ENCODE measurements around the gene RCBTB1. TPM values are rescaled to one million over a fixed set of nuclear protein-coding genes. Genes with fewer than 3 reads are reported as not detected.

Gene RCBTB1
- total RNA-seq, 2 experiments from 2014 or later: 17.6 to 19.5 TPM

Other genes starting within 250 kb of the RCBTB1 start
- gene CAB39L, start 141.5 kb downstream of the RCBTB1 start, total RNA-seq: 1 to 10 TPM; 5.6 to 5.7 TPM
- gene SETDB2, start 141.3 kb downstream of the RCBTB1 start, total RNA-seq: 10 to 100 TPM; 11.1 to 11.2 TPM
- gene PHF11, start 89.6 kb downstream of the RCBTB1 start, total RNA-seq: 10 to 100 TPM; 43.6 to 49.6 TPM
- gene ARL11, start 42.9 kb upstream of the RCBTB1 start, total RNA-seq: under 1 TPM; 0.19 to 0.34 TPM
- gene EBPL, start 105.9 kb upstream of the RCBTB1 start, total RNA-seq: 10 to 100 TPM; 53.0 to 57.3 TPM
- gene KPNA3, start 207.1 kb upstream of the RCBTB1 start, total RNA-seq: 10 to 100 TPM; 65.2 to 67.3 TPM